Measurements from ENCODE around the gene TRAF7. TPM values are rescaled to one million over a fixed set of nuclear protein-coding genes. Genes with fewer than 3 reads are reported as not detected.
A peak's percentile ranks its signal among the peaks of the same experiment; 100 is the strongest.

The TRAF7 gene
- total and polyA plus RNA-seq, 2 of the 13 experiments (the other 11 are each of a cell fraction or from before 2014, with no cell fraction given), result 47.9 to 65.6 TPM

DNA sequence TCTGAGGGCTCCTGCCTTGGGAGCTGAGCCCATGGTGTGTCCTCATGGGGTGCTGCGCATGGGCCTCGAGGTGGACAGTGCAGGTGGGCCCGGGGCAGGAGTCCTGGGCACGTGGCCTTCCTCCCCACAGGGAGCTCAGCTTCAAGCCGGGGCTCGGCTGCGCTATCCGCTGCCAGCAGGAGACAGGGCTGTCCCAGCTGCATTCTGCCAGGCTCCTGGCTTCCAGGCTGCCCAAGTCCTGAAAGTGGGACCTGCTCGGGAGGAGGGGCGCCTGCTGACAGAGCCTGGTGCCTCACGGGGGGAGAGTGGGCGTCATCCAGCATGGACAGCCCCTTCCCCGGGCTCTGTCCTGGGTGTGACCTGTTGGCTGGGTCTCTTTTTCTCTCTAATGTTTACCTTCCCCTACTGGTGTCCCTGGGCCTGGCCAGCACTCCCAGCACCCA is 7.1 kb downstream of the TRAF7 start (continued):
- TF ChIP-seq, protein P1, sequence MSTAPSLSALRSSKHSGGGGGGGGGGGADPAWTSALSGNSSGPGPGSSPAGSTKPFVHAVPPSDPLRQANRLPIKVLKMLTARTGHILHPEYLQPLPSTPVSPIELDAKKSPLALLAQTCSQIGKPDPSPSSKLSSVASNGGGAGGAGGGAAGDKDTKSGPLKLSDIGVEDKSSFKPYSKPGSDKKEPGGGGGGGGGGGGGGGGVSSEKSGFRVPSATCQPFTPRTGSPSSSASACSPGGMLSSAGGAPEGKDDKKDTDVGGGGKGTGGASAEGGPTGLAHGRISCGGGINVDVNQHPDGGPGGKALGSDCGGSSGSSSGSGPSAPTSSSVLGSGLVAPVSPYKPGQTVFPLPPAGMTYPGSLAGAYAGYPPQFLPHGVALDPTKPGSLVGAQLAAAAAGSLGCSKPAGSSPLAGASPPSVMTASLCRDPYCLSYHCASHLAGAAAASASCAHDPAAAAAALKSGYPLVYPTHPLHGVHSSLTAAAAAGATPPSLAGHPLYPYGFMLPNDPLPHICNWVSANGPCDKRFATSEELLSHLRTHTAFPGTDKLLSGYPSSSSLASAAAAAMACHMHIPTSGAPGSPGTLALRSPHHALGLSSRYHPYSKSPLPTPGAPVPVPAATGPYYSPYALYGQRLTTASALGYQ (CRISPR knock-in tag; IDR thresholded peaks at IDR 0.05), result peak; percentile 34; the same call in 1 of the 2 replicates
- TF ChIP-seq BORCS8-MEF2B (CRISPR knock-in tag; IDR thresholded peaks at IDR 0.05) (0 out of 2 replicates have a peak, but pooled peaks have one; percentile 20), ZNF460 (CRISPR knock-in tag; IDR thresholded peaks at IDR 0.05; ENCODE audit: borderline replicate concordance) (no peak), NR1H2 (CRISPR knock-in tag; IDR thresholded peaks at IDR 0.05; ENCODE audit: borderline replicate concordance, low read depth) (0 out of 2 replicates have a peak, but pooled peaks have one; percentile 30), HNRNPL (IDR thresholded peaks at IDR 0.05; ENCODE audit: low read depth, low read length) (peak; percentile 71; the same call in 1 of the 2 replicates), RBAK (CRISPR knock-in tag; IDR thresholded peaks at IDR 0.05) (no peak), ZEB1 (IDR thresholded peaks at IDR 0.05; ENCODE audit: insufficient replicate concordance, low read depth) (no peak), ZBTB38 (CRISPR knock-in tag; IDR thresholded peaks at IDR 0.05) (peak; percentile 48; the same call in 1 of the 2 replicates), BHLHE40 (IDR thresholded peaks at IDR 0.05; ENCODE audit: low read length) (no peak), NFRKB (IDR thresholded peaks at IDR 0.05) (no peak)
- TF ChIP-seq, protein P2, sequence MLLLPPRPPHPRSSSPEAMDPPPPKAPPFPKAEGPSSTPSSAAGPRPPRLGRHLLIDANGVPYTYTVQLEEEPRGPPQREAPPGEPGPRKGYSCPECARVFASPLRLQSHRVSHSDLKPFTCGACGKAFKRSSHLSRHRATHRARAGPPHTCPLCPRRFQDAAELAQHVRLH (CRISPR knock-in tag; IDR thresholded peaks at IDR 0.05; ENCODE audit: borderline replicate concordance, low read depth), result no peak
- TF ChIP-seq, protein P3, sequence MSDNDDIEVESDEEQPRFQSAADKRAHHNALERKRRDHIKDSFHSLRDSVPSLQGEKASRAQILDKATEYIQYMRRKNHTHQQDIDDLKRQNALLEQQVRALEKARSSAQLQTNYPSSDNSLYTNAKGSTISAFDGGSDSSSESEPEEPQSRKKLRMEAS (IDR thresholded peaks at IDR 0.05), result peak; percentile 73
- TF ChIP-seq, protein P4, sequence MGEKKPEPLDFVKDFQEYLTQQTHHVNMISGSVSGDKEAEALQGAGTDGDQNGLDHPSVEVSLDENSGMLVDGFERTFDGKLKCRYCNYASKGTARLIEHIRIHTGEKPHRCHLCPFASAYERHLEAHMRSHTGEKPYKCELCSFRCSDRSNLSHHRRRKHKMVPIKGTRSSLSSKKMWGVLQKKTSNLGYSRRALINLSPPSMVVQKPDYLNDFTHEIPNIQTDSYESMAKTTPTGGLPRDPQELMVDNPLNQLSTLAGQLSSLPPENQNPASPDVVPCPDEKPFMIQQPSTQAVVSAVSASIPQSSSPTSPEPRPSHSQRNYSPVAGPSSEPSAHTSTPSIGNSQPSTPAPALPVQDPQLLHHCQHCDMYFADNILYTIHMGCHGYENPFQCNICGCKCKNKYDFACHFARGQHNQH (CRISPR knock-in tag; IDR thresholded peaks at IDR 0.05), result peak; percentile 36; the same call in 1 of the 2 replicates
